HTERT RPE-1 (cell line): ENCODE data around the gene LIN7B.
"Not testable (repeated sequence)": the region's sequence is repeated elsewhere in the genome, so short reads cannot be mapped to it uniquely, and the experiment has no call there.

ENCODE experiments used
- in situ Hi-C: fragments of 300-500 bp; cut with MboI; formaldehyde crosslinking; loops from 4 replicates; pipeline ENCODE4 v1.14.3; 2020; ENCODE audit warnings: low sequenced_read_pairs

LIN7B gene

GRCh38 chr19:49118565-49119410 is 4.6 kb downstream of the LIN7B start, which contains the start of gene C19orf73:
TSS of gene C19orf73 (minus strand) at chr19:49119143. CDS start at chr19:49119022, 121 bp downstream.
- in situ Hi-C loops, result no loop called here

DNA sequence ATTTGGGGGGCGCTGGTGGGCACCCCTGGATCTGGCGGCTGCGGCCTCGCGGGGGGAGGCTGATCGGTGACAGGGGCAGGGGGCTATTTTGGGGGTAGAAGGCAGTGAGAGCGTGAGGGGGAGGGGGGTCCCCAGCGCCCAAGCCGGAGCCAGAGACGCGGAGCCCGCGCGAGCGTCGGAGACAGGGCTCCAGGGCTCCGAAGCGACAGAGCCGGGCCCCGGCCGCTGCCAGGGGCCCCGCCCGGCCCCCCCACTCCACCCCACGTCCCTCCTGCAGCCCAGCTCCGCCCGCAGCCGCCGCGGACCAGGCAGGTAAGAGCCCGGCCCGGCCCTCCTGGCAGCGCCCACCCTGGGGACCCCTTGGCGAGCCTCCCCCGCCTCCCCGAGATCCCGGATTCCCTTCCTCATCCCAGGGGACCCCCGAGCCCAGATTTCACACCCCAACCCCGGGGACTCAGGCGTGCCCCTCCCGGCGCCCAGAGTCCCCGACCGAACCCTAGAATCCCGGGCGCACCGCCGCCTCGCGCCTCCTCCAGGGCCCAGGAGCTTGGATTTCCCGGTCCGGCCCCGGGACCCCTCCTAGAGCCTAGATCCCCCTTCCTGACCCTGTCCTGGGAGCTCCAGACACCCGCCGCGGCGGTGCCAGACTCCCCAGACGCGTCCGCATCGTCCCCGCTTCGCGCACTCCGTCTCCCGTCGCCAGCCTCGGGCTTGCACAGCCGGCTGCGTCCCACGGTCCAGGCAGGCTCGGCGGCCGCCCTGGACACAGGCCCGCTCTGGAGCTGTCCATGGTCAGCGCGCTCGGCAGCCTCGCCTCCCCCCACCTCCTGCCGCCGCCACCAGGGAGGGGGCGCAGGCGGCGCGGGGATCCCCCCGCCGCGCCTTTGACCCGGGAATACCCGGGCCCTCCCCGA is 5.5 kb downstream of the LIN7B start, which contains the start of gene PPFIA3:
PPFIA3 (plus strand) TSS at position 134 of the 914 bp plus-strand sequence. CDS start 8,330 bp downstream, outside the sequence.
- in situ Hi-C loops, result no loop called here

DNA sequence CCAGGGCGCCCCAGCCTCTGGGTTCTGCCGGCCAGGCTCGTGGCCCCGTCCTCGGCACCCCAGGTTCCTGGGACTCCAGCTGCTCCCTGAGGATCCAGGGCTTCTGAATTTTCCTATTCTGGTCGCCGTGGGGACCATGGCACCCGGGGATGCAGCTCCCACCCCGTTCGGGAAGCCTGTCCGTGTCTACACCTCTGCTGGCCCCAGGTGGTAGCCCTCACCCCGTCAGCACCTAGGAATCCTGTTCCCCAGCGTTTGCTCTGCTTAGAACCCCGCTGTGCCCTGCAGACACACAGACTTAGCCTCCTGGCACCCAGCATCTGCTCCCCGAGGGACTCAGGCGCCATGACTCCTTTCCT is 6.1 kb downstream of the LIN7B start:
- in situ Hi-C loops, result no loop called here

- in situ Hi-C loops, result no loop called here
Observed at GRCh38 chr19:49120868-49121267, 6.7 kb downstream of the LIN7B start.

DNA sequence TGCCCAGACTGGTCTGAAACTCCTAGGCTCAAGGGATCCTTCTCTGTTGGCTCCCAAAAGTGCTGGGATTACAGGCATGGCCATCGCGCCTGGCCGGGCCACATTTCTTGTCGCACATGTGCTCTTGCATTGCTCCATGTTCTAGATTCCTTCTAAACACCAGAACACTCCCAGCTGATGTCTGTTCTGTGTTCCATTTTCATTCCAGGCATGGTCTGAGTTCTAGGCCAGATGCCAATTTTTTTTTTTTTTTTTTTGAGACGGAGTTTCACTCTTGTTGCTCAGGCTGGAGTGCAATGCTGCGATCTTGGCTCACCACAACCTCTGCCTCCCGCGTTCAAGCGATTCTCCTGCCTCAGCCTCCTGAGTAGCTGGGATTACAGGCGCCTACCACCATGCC is 7.7 kb downstream of the LIN7B start:
- in situ Hi-C loops, result not testable (repeated sequence)

DNA sequence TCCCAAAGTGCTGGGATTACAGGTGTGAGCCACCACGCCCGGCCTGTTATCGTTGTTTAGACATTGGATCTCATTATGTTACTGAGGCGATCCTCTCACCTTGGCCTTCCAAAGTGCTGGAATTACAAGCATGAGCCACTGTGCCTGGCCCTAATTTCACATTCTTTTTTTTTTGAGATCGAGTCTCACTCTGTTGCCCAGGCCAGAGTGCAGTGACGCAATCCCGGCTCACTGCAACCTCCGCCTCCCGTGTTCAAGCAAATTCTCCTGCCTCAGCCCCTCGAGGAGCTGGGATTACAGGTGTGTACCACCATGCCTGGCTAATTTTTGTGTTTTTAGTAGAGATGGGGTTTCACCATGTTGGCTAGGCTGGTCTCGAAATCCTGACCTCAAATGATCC is 9.1 kb downstream of the LIN7B start:
- in situ Hi-C loops, result not testable (repeated sequence)

DNA sequence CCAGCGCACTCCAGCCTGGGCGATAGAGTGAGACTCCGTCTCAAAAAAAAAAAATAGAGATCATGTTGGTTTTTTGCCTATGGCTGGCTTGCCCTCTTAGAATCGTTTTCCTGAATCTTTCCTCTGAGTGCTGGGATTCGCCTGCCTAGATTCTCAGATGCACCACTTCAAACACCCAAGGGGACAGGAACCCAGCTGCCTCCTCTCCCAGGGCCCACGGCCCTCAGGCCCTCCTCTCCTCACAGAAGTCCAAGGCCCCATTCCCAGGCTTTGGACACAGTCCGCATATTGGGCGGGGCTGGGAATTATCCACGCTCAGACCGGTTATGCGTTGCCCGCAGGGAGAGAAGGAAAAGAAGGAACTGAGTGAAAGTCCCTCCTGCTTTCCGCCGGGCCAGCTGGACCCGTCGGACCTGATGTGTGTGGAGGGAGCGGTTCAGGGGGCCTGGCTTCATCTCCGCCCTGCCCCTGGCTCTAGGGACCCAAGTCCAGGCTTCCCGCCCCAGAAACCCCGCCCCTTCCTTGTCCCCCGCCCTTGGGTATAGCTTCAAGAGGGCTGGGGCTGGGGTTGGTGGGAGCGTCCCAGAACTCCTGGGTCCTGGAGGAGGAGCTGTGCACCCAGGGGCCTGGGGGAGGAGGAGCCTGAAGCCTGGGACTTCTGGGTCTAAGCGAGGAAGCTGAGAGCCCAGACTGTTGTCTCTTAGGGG is 11.0 kb downstream of the LIN7B start:
- in situ Hi-C loops, result no loop called here

DNA sequence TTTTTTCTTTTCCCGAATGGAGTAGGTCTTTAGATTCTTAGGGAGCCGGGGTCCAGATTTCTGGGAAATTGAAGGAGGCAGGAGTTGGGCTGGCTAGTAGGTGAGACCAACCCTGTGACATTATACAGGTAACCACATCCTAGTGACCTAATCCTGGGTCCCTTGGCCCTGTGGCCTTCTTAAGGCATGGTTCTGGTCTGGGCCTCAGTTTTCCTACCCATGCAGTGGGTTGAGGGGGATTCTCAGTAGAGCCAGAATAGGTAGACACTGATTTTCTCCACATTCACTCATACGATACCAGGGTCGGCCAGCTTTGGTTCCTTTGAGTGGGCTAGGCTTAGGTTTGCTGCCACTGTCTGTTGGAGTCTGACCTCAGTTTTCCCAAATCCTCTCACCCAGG is 12.4 kb downstream of the LIN7B start:
- in situ Hi-C loops, result no loop called here

GRCh38 chr19:49127225-49127624 is 13.1 kb downstream of the LIN7B start:
- in situ Hi-C loops, result not testable (repeated sequence)

GRCh38 chr19:49127674-49128544 is 13.7 kb downstream of the LIN7B start:
- in situ Hi-C loops, result no loop called here

DNA sequence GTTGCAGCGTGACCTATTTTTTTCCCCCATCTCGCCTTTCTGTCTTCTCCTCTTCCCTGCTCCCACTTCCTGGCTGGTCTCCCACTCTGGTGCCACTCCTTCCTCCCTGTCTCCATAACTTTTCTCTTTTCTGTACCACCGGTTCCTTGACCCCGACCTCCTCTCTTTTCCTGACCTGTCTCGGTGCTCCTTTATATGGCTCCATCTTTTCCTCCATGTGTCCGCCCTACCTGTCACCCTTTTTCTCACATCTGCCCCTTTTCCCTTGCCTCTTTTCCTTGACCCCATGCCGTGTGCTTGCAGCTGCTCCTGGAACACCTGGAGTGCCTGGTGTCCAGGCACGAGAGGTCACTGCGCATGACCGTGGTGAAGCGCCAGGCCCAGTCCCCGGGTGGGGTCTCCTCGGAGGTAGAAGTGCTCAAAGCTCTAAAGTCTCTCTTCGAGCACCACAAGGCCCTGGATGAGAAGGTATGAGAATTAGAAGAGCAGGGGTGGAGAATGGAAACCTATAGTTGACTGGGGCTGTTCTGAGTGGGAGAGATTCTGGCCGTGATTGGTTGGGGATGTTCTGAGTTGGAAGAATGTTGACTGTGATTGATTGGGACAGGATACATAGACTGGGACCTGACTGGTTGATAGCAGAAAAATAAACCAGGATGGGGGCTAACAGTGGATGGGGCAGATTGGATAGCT is 14.5 kb downstream of the LIN7B start:
- in situ Hi-C loops, result no loop called here

GRCh38 chr19:49129238-49129583 is 15.0 kb downstream of the LIN7B start:
- in situ Hi-C loops, result no loop called here

DNA sequence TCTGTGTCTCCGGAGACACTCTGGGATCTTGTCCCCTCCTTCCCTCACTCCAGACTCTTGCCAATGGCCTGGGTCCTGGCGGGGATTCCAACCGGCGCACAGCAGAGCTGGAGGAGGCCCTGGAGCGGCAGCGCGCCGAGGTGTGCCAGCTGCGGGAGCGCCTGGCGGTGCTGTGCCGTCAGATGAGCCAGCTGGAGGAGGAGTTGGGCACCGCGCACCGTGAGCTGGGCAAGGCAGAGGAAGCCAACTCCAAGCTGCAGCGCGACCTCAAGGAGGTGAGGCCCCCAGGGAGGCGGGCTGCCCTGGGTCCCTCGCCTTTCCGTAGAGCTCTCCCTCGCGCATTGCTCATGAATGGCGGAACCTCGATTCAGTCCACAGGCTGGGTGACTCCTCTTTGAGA is 16.2 kb downstream of the LIN7B start:
- in situ Hi-C loops, result no loop called here

DNA sequence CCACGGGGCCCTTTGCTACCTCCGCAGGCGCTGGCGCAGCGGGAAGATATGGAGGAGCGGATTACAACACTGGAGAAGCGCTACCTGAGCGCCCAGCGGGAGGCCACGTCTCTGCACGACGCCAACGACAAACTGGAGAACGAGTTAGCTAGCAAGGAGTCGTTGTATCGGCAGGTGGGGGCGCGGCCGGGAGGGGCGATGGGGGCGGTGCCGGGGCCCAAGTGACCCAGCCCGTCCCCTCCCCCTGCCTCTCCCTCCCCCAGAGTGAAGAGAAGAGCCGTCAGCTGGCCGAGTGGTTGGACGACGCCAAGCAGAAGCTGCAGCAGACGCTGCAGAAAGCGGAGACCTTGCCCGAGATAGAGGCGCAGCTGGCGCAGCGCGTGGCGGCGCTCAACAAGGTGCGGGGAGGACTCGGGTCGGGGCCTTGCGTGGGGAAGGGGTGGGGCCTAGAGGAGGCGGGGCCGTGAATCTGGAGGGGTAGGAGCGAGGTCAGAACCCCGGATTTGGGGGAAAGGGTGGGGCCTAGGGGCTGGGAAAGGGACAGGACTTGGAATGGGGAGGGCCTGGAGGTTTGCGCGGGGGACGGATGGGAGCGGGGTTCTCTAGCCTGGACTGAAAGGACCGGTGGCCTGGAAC is 18.9 kb downstream of the LIN7B start:
- in situ Hi-C loops, result no loop called here

GRCh38 chr19:49133621-49134454 is 19.7 kb downstream of the LIN7B start:
- in situ Hi-C loops, result no loop called here

DNA sequence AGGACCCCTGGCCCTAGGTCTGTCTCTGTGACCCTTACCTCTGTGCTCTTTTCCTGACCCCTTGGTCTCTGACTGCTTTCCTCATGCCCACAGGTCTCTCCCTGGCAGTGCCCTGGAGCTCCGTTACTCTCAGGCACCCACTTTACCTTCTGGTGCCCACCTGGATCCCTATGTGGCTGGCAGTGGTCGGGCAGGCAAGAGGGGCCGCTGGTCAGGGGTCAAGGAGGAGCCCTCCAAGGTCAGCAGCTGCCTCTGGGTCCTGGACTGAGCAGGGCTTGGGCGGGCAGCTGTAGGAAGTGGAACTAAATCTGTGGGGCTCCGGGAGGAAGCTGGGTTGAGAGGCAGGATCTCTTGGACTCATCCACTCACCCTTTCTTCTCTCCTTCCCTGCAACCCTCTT is 21.5 kb downstream of the LIN7B start:
- in situ Hi-C loops, result no loop called here

- in situ Hi-C loops, result no loop called here
Observed at GRCh38 chr19:49136771-49137171, 22.6 kb downstream of the LIN7B start.

- in situ Hi-C loops, result no loop called here
Observed at GRCh38 chr19:49140951-49141350, 26.8 kb downstream of the LIN7B start.
